Transverse colon (tissue), 4 donors: ENCODE results near the gene PUM2. TPM values are rescaled to one million over a fixed set of nuclear protein-coding genes. Genes with fewer than 3 reads are reported as not detected.

Experiments
- DNase-seq: peaks from one replicate; pipeline ENCODE4 v3.0.0-alpha.2; 2019
- H3K27ac ChIP-seq, 4 donors: fragments of 200-600 bp; sonication (generic); 2 replicates each; pipeline ENCODE4 v1.5.1; 2016 to 2018; ENCODE audit warnings: inconsistent platforms in 4 of 4
- H3K27me3 ChIP-seq: fragments of 200-600 bp; sonication (generic); 2 replicates; pipeline ENCODE4 v1.5.1; 2017; ENCODE audit warnings: inconsistent platforms
- H3K36me3 ChIP-seq, 4 donors: fragments of 200-600 bp; sonication (generic); 2 replicates each; pipeline ENCODE4 v1.5.1; 2017 to 2019; ENCODE audit warnings: inconsistent platforms in 4 of 4
- H3K4me1 ChIP-seq, 4 donors: fragments of 200-600 bp; sonication (generic); 2 replicates each; pipeline ENCODE4 v1.5.1; 2017 to 2020; ENCODE audit warnings: inconsistent platforms in 4 of 4
- H3K4me3 ChIP-seq, 4 donors: fragments of 200-600 bp; sonication (generic); 1 replicate in 1 of 4; 2 replicates in 3 of 4; pipeline versions ENCODE4 v1.5.1 to v1.6.1; 2017 to 2019; ENCODE audit warnings: inconsistent platforms in 4 of 4
- H3K9me3 ChIP-seq, 2 donors: fragments of 200-600 bp; sonication (generic); 2 replicates each; pipeline ENCODE4 v1.5.1; 2017 to 2019; ENCODE audit warnings: inconsistent platforms in 2 of 2
- CTCF ChIP-seq, 5 experiments: fragments of 200-600 bp in 3 of 5; fragments of 450-650 bp in 2 of 5; sonication (generic) in 3 of 5; IDR thresholded peaks; 1 replicate in 2 of 5; 2 replicates in 3 of 5; pipeline ENCODE4 v1.5.1; 2016 to 2017; ENCODE audit warnings: antibody characterized with exemption in 5 of 5, inconsistent platforms in 3 of 5, mild to moderate bottlenecking in 2 of 5, moderate library complexity in 1 of 5
- EP300 ChIP-seq: sonication (generic); formaldehyde crosslinking; IDR thresholded peaks from one replicate; pipeline ENCODE4 v1.6.1; 2017; ENCODE audit warnings: antibody characterized with exemption, low read depth
- POLR2A ChIP-seq: fragments of 450-650 bp; IDR thresholded peaks from one replicate; pipeline ENCODE4 v1.6.1; 2016; ENCODE audit warnings: antibody characterized with exemption, mild to moderate bottlenecking, moderate library complexity
- POLR2AphosphoS5 ChIP-seq, 3 donors: sonication (generic); formaldehyde crosslinking; IDR thresholded peaks; one replicate each; pipeline ENCODE4 v1.6.1; 2016; ENCODE audit warnings: antibody characterized with exemption in 3 of 3
- WGBS, 2 donors: methylation state at CpG; one replicate each; pipeline ENCODE4 v1.1.5; 2018; ENCODE audit warnings: low coverage in 1 of 2; 5-methylcytosine and 5-hydroxymethylcytosine counted together
- in situ Hi-C, 4 donors: fragments of 200-750 bp; cut with MboI; loops; one replicate each; pipeline versions ENCODE4 v1.15.0 to v1.15.1; 2017; ENCODE audit warnings: low sequenced_read_pairs in 3 of 4, low pct_ligation_motif_present in 1 of 4, low pct_unique_long_range_greater_than_20kb in 1 of 4
- intact Hi-C: fragments of 100-400 bp; cut with DNase I; formaldehyde crosslinking; loops from one replicate; pipeline ENCODE4 v1.15.1; 2023; ENCODE audit warnings: low total_unique reads
- total RNA-seq, 4 donors: library from RNA; depleted of rRNA; stranded (reverse); fragments of >200 nt; gene quantifications; one replicate each; pipeline ENCODE4 v1.1.0, GENCODE V29; 2016

The PUM2 gene
- total RNA-seq, 4 donors from 2014 or later, result 62.5 to 92.7 (median 70.5) TPM

DNA sequence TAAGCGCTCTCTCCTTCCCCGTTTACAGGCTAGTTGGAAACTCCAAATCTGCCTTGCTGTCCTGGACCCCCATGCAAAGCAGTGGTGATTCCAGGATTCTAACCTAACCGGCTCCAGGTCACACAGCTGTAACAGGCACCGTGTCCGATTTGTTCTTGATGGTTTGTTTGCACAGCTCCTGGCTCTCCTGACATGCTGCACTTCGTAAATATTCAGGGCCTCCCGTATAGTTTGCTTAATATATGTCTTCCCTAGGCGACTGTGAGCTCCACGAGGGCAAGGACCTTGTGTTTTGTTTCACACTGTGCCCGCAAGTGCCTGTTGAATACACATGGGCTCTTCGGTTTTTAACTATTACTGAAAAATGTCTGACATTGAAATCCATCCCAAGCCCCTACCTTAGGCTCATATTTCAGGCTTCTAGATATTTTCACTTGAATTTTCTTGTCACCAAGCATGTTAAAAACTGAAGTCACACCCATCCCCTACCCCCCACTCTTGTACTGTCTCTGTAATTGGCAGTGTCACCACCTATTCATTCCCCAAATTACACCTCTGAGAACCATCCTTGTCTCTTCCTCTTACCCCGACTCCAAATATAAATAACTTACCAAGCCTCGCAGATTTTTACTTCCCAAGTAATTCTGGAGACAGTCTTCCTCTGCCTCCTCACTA, 1.0 kb upstream of the PUM2 start:
- in situ Hi-C loops (no loop called here), intact Hi-C loops (no loop called here)
- Histone ChIP-seq H3K9me3 (no peaks in the 10 kb centered on the region), H3K27ac (peak overlapping the region; percentile 94 to 97 (median 95)), H3K4me1 (peaks cover 25 to 52% (median 37%) of the 10 kb centered on the region in 4 donors), H3K27me3 (no peaks in the 10 kb centered on the region), H3K36me3 (no peaks in the 10 kb centered on the region), H3K4me3 (peak overlapping the region; percentile 29 to 92 (median 86))
- TF ChIP-seq POLR2AphosphoS5 (IDR thresholded peaks at IDR 0.05) (no peak), CTCF (IDR thresholded peaks at IDR 0.05) (no peak), POLR2A (no peak), EP300 (no peak)
- DNase-seq, result no peak
- WGBS, 2 donors, result 12 to 28% methylated on average over 3 to 13 of the region's 13 CpGs

DNA sequence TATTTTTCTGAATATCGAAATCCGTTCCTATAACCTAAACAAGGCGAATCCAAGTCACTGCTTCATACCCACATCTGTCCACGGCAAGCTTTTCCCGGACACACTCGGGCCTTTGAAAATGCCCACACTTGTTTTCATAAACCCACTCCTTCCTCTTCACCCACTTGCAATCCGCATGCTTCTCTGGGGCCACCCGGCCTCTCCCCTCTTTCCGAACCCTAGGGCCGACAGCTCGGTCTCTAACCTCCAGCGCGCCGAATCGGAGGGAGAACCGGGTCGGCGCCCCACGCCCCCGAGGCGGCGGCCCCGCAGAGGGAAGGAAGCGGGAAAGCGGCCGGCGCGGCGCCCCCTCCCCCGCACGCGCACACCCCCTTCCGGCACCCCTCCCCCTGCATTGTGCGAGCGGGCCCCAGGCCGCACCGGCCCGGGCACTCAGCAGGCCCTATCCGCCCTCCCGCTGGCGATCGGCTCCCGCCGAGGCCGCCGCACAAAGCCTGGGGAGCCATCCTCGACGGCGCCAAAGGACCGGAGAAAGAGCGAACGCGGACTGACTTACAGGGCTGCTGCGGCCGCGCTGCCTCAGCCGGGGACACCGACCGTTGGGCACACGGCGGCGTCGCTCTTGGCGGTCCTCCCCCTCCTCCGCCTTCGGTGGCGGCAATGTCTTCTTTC, 467 bp downstream of the PUM2 start:
- no peaks in the 10 kb centered on the region for H3K9me3 ChIP-seq
- intact Hi-C loops (no loop called here), in situ Hi-C loops (no loop called here)
- TF ChIP-seq CTCF (IDR thresholded peaks at IDR 0.05), result no peak
- no peak for TF ChIP-seq POLR2AphosphoS5 (IDR thresholded peaks at IDR 0.05)
- TF ChIP-seq POLR2A, result no peak
- no peak for TF ChIP-seq EP300
- H3K27ac ChIP-seq, result peak overlapping the region; percentile 94 to 97 (median 95)
- no peaks in the 10 kb centered on the region for H3K27me3 ChIP-seq
- peaks cover 30 to 67% (median 41%) of the 10 kb centered on the region in 4 donors for H3K4me1 ChIP-seq
- peak overlapping the region; percentile 83 to 92 (median 90) for H3K4me3 ChIP-seq
- peak; percentile 53 for DNase-seq
- no peaks in the 10 kb centered on the region for H3K36me3 ChIP-seq
- 0% methylated on average over 4 to 35 of the region's 67 CpGs for WGBS, 2 donors

GRCh38 chr2:20349513-20349921, 1.1 kb downstream of the PUM2 start:
- 1% methylated on average over 5 of the region's 5 CpGs for WGBS, 2 donors
- Histone ChIP-seq H3K36me3 (no peaks in the 10 kb centered on the region), H3K27me3 (no peaks in the 10 kb centered on the region), H3K9me3 (no peaks in the 10 kb centered on the region), H3K27ac (peak overlapping the region; percentile 94 to 97 (median 95)), H3K4me3 (peak overlapping the region; percentile 83 to 92 (median 90)), H3K4me1 (peaks cover 30 to 69% (median 41%) of the 10 kb centered on the region in 4 donors)
- in situ Hi-C loops (no loop called here), intact Hi-C loops (no loop called here)
- no peak for DNase-seq
- TF ChIP-seq POLR2A, result no peak
- no peak for TF ChIP-seq POLR2AphosphoS5 (IDR thresholded peaks at IDR 0.05)
- no peak for TF ChIP-seq CTCF (IDR thresholded peaks at IDR 0.05)
- no peak for TF ChIP-seq EP300

DNA sequence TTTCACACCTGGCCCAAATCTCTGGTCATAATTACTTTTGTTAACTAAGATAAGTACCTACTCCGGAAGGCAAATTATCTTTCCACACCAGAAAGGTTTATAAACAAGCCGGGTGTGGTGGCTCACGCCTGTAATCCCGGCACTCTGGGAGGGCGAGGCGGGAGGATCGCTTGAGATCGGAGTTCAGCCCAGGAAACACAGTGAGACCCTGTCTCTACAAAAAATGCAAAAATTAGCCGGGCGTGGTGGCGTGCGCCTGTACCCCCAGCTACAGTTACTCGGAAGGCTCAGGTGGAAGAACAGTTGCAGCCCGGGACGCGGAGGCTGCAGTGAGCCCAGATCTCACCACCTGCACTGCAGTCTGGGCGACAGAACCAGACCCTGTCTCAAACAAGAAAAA, 2.1 kb downstream of the PUM2 start:
- Histone ChIP-seq H3K4me1 (peaks cover 30 to 76% (median 41%) of the 10 kb centered on the region in 4 donors), H3K4me3 (peak overlapping the region in 3 of 4 donors; percentile 15 to 89 (median 83)), H3K9me3 (no peaks in the 10 kb centered on the region), H3K27ac (peak overlapping the region; percentile 61 to 97 (median 94)), H3K36me3 (no peaks in the 10 kb centered on the region), H3K27me3 (no peaks in the 10 kb centered on the region)
- TF ChIP-seq CTCF (IDR thresholded peaks at IDR 0.05) (no peak), POLR2AphosphoS5 (IDR thresholded peaks at IDR 0.05) (peak in 1 of 3 donors; percentile 39)
- peak; percentile 38 for DNase-seq
- intact Hi-C loops (no loop called here), in situ Hi-C loops (no loop called here)
- 41 to 44% methylated on average over 9 to 17 of the region's 17 CpGs for WGBS, 2 donors
